Thyroid gland (tissue), 4 donors: ENCODE measurements around the gene PLGRKT.

Experiments
- CTCF ChIP-seq, 6 experiments: fragments of 200-600 bp in 3 of 6; fragments of 450-650 bp in 3 of 6; sonication (generic) in 3 of 6; IDR thresholded peaks; one replicate each; pipeline ENCODE4 v1.5.1; 2016 to 2019; ENCODE audit warnings: antibody characterized with exemption in 6 of 6, mild to moderate bottlenecking in 2 of 6, inconsistent platforms in 1 of 6, moderate library complexity in 1 of 6
- POLR2A ChIP-seq, 2 donors: fragments of 450-650 bp; IDR thresholded peaks; one replicate each; pipeline ENCODE4 v1.6.1; 2017; ENCODE audit warnings: antibody characterized with exemption in 2 of 2, mild to moderate bottlenecking in 2 of 2, moderate library complexity in 1 of 2

- no peak for TF ChIP-seq CTCF (IDR thresholded peaks at IDR 0.05)
- TF ChIP-seq POLR2A (IDR thresholded peaks at IDR 0.05), result no peak
Observed at GRCh38 chr9:5453004-5453403, 15.3 kb upstream of the PLGRKT start.
